ENCODE results near the gene TMC1.
A peak's percentile ranks its signal among the peaks of the same experiment; 100 is the strongest.

The TMC1 gene

DNA sequence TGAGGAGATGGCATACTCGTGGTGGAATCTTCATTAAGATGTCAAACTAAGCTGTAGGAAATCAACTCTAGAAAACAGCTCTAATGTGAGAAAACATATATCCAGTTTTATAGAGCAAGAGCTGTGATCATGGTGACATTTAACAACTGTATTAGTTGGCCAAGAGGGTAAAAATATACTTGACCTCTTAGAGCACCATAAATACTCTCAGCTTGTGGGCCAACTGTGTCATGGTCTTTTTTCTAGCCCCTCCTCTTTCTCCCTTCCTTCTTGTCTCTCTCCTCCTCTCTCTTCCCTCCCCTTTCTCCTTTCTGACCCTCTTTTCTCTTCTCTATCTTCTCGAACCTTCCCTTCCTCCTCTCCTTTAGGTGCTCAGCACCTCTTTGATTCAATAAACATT is 54.7 kb downstream of the TMC1 start:
- DNase-seq, result no peak

DNA sequence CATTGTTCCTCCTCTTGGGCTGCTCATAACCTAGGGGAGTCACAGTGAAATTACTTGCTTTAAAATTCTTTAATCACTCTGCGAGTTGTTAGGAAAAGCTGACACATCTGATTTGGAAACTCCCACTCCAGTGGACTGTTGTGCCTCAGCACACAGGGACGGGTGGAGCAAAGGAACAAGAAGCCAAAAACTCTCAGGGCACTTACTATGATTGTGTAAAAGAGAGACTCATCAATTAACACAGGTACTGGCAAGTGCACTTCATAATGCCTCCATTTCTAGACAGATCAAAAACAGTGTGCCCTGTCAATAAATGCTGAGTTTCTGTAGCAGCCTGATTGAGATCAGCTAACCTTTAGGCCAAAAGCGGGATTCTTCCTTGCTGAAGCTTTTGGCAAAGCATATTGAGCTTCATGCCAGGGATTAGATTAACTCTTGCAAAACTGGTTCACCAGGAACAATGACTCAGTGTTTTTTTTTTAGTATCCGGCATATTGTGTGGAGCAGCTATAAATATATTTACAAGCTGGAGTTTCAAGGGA is 55.9 kb downstream of the TMC1 start:
- no peak for DNase-seq

DNA sequence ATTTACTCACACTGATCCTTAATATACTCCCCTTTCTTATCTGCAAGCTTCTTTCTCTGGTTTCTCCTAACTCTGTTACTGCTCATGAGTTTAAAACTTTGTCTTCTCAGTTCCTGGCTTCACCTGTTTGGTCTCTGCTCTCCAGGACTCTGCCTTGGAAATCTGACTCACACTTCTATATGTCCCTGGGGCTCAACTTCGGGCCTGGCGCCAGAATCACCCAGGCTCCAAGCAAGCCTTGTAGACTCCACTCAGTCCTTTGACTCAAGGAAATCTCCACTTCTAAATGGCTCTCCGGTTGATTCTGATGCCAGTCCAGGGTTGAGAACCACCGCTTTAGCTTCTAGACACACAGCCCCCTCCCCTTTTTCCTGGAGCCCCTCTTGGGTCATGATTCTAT is 57.8 kb downstream of the TMC1 start:
- DNase-seq, result no peak

DNA sequence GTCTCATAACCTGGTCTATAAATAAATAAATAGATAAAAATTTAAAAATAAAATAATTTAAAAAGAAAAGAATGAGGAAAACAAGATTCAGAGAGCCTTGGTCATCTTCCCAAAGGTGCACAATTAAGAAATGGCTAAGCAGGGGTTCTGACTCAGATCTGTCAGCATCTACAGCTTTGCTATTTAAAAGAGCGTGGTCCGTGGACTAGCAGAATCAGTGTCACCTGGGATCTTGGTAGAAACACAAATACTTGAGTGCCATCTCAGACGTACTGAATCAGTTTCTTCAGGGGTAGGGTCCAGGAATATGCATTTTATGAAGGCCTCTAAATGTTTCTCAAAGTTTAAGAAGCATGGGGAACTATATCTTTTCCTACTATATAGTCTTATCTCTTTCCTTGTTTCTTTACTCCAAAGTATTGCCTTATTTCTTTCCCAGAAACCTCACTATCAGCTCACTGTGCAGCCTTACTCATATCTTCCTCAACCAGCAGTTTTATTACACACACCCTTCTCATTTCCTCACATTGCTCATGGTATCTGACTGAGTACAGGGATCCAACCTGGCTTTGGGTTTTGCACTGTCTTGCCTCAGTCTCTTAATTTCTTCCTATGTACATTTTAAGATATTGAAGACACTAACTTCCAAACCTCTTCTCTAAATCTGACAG is 58.6 kb downstream of the TMC1 start:
- DNase-seq, result no peak

DNA sequence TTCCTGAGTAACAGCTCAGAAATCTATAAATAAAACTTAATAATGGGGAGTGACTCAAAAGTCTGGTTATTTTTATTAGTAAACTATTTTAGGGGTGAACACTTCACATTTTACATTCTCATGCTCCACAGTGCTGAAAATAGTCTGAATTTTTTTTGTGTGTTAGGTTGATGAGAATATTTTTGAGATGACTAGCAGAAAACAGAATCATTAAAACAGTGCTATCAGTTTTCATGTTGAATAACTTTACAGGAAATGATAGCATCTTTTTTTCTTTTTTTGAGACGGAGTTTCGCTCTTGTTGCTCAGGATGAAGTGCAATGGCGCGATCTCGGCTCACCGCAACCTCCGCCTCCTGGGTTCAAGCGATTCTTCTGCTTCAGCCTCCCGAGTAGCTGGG is 60.3 kb downstream of the TMC1 start:
- no peak for DNase-seq

DNA sequence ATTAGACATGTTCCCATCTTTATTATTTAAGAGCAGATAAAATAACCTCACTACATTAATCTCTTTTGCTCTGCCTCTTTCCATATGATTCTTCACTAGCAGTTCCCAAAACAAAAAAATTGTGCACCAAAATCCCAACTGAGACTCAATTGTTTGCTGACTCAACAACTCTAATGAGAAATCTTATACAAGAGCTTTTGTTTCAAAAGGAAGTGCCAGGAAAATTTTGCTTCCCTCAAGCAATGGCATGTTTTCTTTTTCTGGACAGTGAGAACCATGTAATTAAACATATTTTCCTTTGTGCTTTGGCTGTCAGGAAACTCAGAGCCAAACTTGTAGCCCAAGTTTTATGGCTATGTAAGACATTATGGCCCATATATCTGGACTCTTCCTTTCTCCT is 62.0 kb downstream of the TMC1 start:
- no peak for DNase-seq

DNA sequence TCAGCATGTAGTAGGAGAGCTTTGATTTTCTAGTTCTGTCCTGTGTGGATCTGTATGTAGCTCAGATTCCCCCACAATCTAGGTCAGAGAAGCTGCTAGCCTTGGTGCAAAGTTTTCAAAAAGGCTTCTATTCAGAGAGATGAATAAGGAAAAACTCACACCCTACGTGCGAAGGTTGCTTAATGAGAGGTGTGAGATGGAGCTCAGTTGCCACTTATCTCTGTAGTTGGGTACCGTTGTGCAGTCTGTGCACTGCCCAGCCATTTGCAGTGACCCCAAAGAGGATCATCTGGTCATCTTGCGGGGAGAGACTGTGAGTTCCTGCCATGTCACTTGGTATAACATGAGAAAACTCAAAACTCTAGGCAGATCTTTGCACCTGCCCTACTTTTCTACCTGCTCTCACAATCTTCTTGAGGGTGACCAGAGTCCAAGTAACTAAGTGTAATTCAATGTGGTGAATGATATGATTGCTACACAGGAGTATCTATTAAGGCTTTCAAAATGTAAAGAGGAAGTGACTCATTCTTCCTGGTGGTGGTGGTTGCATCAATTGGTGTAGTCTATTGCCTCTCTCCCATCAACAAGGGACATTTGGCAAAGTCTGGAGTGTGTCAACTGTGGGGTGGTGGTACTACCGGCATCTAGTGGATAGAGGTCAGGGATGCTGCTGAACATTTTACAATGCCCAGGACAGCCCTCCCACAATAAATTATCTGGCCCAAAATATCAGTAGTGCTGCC is 65.2 kb downstream of the TMC1 start:
- DNase-seq, result no peak

DNA sequence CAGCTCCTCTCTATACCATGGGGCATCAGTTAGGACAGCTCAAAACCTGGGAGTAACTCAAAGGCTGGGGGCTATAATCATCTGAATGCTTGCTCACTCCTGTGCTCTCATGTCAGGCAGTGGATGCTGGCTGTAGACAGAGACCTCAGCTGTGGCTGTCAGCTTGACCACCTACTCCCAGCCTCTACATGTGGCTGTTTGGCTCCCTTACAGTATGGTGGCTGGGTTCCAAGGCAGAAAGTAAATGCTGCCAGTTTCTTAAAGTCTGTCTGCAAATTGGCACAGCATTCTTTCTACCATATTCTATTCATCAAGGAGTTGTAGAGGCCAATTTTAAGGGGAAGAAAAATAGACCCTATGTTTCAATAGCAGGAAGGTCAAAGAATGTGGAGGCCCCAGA is 66.9 kb downstream of the TMC1 start:
- DNase-seq, result no peak

DNA sequence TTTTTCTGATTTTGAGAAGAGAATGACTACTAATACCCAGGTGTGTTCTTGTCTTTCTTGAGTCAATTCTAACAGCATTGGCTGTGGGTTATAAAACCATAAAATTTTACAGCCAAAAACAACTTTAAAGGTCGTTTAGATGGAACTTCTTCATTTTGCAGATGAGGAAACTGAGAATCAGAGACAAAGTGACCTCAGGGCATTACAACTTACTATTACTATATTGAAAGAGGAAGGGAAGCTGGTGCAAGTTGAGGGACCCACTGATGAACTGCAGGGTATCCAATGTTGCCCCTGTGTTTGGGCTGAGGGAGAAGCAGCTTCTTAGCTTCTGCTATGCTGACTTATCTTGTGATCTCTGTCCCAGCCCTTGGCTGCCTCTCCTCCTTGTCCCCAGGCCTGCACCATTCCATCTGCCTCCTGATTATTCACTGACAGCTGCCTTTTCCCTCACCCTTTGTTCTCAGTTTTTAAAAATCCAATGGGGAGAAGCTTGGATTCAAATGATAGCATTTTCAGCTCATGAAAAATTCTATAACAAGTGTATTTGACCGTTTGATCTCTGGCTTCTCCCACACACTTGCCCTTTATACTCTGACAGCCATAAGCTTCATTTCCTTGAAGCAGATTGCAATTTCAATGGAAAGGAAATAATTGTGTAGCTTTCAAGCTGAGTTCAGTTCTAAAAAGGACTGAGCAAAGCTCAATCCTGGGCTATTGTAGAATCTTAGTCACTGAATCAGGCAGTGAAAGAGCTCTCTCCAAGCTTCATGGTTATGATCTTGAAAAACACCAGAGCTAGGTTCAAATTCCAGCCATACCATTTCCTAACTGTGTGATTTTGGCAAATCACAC is 68.5 kb downstream of the TMC1 start:
- no peak for DNase-seq

DNA sequence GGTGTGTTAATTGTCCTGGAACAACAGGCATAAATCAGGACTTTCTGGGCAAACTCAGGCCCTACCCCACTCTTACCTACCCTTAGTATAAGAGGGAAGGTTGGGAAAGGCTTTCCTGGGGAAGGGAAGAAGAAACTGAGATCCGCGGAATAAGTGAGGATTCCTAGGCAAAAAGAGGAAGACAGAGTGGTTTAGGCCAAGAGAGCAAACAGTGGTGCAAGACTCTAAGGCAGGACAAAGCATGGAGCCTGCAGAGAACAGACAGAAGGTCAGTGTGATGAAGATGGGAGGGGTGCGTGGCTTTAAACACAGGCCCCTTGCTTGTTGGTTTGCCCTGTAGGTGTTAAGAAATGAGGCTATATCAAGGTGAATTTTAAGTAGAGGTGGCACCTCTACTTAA is 69.4 kb downstream of the TMC1 start:
- DNase-seq, result no peak

DNA sequence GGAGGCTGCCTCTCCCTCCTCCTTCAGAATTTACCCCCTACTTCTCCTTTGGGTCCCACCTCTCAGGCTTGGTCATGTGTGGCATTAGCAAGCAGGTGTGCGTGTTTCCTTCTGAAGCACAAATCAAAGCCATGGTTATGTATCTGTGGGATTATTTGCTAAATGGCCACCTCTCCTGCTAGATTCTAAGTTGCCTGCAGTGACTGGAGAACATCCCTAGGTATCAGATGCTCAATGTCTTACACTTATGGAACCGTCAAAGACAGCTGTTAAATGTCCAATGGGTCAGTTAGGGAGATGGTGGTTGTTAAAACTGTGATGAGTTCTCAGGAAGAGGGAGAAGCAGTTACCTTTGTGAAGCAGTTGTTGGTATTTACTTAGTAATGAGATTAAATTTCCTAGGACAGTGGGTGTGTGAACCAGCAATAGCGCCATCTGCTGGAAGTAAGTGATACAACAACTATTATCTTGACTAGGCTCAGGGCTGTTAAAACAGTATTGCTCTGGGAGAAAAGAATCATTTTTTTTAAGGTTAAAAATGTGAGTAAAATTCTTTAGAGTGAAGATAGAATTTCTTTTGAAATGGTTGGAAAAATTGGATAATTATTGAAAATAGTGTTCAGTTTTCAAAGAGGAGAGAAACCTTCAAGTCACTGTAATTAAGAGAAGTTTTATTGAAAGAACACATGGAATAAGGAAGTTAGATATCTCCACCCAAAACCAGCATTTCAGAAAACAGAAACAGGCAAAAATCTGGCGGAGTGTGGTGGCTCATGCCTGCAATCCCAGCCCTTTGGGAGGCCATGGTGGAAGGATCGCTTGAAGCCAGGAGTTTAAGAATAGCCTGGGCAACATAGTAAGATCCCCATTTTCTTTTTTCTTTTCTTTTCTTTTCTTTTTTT is 71.3 kb downstream of the TMC1 start:
- DNase-seq, result peak; percentile 71

DNA sequence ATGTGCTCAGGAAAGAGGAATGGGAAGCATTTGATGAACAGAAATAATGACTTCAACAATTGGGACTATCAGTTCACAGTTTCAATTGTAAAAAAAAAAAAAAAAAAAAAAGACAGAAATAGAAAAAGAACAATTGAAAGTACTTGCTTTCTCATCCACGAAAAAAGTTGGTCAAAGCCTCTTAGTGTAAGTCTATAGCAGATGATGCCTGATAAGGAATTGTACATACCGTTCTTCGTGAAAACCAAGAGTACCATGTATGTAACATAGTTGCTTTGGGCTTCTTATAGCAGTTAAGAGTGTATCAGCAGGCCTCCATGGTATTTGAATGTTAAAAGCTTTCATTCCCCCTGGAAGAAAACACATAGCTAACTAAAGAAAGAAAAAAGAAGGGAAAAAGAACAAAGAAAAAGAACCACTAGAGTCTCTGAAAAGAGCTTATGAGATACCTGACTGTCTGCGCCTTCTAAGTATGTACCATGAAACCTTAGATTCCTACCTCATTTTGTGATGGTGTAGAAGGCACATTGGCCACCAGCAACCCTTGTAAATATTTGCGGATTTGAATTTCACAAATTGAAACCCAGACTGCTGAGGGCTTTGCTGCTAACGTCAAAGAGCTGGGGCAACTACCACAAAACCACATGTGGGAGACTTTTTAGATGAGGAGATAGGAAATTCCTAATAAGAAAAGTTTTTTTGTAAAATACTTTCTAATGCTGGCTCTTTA is 75.2 kb downstream of the TMC1 start:
- no peak for DNase-seq

DNA sequence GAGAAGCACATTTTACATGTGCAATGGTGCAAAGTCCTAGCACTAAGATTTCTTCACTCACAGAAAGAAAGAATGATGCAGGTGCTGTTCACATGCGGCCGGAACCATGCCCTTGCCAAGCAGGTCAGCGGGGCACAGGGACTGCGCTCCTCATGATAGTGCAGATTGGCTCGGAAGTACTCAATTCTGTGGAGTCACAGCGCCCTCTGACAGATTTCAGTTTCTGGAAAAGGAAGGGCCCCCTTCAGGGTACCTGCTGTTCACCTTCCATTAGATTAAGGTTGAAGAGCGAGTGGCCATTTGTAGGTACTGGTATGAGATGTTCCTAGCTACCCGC is 75.7 kb downstream of the TMC1 start:
- DNase-seq, result no peak

DNA sequence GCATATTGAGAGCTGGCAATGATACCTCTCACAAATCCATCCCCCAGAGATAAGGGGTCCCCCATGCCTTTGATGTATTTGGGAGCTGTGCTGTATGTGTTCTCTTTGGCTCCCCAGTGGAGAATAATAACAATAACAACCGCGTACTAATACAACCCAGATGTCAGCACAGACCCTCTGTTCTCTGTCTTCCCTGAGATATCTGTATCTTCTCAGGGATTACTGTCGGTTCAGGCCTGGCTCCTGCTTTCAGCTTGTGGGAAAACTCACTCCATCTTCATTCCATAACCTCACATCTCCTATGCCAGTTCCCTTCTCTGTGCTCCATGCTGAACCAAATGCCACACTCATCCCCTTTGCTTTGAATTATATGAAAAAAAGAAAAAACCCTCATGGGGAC is 76.2 kb downstream of the TMC1 start:
- DNase-seq, result no peak

DNA sequence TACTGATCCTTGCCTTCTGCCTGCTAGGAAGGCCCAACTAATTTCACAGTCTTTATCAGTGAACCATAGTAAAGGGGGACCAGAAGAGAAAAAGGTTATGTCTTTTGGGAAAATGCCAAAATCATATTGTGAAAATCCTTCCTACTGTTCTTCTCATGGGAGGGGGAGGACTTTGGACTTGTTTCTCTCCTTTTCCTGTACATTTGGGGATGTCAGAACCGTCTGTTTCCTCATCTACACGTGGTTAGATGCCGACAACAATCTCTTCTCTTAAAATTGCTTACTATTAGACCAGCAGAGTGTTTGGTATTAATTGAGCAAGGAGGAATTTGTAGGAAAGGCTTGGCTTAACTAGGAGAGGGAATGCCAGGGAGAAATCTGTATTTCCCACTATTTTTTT is 77.2 kb downstream of the TMC1 start:
- DNase-seq, result no peak

DNA sequence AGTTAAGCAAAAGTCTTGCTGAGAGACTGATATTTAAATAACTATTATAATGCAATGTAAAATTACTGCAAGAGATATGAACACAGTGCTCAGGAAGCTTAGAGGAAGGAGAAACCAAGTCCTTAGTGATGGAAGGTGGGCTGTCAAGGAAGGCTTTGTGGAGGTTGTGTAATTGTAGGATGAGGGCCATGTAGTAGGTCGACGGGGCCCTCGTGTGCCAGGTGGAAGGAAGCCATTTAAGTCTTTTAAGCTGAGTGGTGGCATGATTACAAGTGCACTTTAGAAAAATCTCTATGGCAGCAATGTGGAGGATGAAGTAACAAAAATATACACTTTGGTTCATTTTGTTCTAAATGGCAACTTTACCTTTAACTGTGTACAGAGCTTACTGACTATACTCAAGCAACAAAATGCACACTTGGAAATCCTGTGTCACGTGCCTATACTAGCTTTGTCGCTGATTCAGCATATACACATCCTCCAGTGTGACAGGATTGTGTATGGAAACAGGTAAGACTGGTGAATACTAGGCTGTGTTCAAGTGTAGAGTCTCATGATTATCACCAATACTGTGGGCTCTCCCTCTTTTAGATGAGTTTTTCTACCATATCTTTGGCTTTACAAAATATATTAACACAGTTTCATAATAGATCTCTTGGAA is 78.6 kb downstream of the TMC1 start:
- no peak for DNase-seq

DNA sequence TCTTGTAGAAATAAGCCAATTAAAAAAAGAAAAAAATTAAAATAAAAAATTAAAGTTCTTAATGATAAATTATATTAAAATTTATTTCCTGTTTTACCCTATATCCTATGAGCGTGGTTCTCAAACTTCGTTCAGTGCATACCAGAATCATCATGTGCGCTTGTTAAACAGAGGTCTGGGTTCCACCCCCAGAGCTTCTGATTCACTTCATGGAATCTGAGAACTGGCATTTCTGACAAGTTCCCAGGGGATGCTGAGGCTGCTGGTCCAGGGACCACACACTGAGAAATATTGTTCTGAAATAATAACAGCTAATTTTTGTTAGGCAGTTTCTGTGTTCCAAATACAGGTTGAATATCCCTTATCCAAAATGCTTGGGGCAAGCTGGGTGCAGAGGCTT is 79.3 kb downstream of the TMC1 start:
- no peak for DNase-seq

DNA sequence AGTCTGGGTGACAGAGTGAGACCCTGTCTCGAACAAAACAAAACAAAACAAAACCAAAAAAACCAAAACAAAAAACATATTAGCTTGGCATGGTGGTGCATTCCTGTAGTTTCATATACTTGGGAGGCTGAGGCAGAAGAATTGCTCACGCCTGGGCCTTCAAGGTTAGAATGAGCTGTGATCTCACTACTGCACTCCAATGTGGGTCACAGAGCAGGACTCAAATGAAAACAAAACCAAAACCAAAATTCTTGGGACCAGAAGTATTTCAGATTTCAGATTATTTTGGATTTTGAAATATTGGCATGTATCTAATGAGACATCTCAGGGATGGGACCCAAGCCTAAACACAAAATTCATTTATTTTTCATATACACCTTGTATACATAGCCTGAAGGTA is 80.2 kb downstream of the TMC1 start:
- no peak for DNase-seq

DNA sequence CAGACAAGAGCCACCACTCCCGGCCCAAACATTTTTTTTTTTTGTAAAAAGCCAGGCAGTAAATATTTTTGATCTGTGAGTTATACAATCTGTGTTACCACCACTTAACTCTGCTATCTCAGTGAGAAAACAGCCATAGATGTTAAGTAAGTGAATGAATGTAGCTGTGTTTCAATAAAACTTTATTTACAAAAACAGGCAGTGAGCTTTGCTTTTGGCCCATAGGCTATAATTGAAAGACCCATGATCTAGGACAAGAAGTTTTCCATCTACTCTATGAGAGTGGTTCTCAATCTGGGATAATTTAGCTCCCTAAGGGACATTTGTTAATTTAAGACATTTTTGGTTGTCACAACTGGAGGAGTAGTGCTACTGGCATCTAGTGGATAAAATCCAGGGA is 91.0 kb downstream of the TMC1 start:
- DNase-seq, result no peak

DNA sequence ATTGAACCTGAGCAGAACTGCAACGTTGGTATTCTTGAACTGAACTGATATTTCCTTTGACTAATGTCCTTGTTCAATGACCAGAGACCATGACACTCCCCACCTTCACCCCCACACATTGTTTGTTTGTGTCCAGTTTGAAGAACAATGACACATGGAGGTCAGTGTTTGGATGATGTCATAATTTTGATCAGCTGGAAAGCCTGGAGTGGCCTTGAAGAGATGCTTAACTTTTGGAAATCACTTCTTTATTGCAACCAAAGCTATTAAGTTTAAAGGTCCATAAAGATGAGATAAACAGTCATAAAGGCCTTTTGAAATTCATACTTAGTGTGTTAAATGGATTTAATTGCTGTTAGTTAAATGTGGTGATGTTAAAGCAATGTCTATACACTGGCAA is 92.7 kb downstream of the TMC1 start:
- DNase-seq, result no peak

DNA sequence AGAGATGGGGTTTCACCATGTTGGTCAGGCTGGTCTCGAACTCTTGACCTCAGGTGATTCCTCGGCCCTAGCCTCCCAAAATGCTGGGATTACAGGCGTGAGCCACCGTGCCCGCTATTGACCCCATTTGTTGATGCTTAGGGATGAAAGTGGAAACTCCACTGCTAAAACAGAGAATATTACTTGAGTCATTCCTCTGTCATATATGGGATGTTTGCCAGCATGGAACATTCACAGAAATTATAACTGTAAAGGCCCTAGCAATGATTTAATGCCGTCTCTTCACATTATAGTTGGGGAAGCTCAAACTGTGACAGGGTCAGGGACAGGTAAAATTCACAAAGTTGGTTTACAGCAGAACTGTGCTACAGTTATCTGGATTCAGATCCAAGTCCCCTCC is 94.5 kb downstream of the TMC1 start:
- no peak for DNase-seq

DNA sequence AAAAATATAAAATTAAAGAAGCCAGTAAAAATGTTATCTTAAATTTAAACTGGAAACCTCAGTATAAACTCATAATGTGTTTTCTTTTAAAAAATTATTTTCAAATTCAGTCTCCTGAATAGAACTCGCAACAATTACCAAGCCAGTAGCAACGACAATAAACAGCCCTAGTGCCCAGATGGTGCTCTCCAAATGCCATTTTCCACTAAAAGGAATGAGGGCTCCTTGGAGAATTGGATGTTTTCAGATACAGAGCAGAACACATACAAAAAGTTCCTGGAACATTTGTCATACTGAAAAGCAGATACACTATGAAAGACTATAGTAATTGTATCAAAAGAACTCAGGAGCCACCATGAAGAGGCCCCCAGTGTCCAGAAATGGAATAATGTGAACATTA is 97.4 kb downstream of the TMC1 start:
- DNase-seq, result no peak

Measured in NCI-H1092 treated with DMSO at 0.1 percent for 48 hours (cell line).